Right ventricle myocardium superior (tissue), 1 donor: Measurements from ENCODE around the gene RNASE12. TPM values are rescaled to one million over a fixed set of nuclear protein-coding genes. Genes with fewer than 3 reads are reported as not detected.
"Not testable (repeated sequence)": the region's sequence is repeated elsewhere in the genome, so short reads cannot be mapped to it uniquely, and the experiment has no call there.

Experiments
- ATAC-seq: fragments of 200-7000 bp; cut with Tn5 transposase; one replicate; pipeline ENCODE4 v1.9.1; 2020; ENCODE audit warnings: mild to moderate bottlenecking; ENCODE audit not compliant: poor library complexity
- DNase-seq: peaks from one replicate; pipeline ENCODE4 v3.0.0-alpha.2; 2020
- intact Hi-C: fragments of 100-400 bp; cut with DNase I; formaldehyde crosslinking; loops from one replicate; pipeline ENCODE4 v1.11.2; 2022
- total RNA-seq: library from RNA; stranded (reverse); fragmentation: NEBNext Ultra II Directional; extraction: Animal tissue kit (Norgen Biotek cat#: 25700); gene quantifications from one replicate; pipeline ENCODE4 v1.2.1, GENCODE V29; 2021
- donor health status: DM: no; HTN: yes; CAD: no; lungs with severe emphysema.

RNASE12 gene
- total RNA-seq, 1 donor from 2014 or later = not detected

DNA sequence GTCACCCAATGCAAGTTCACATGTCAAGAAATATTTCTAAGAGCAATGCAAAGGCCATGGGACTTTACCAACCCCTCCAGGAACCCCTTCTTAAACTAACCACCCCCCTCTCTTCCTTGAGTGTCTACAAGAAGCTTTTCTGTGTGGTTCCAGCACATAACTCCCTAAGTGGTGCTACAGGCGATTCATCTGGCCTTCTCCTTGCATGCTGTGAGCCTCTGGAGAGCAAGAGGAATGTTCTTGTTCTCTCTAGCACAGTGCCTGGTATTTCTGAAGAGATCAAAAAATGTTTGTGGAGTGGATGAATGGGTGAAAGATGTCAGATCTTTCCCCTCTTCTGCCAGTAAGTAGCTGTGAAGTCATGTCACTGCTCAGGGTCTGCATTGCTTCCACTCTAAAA lies 5.9 kb upstream of the RNASE12 start:
- ATAC-seq = no peak
- no peak for DNase-seq
- intact Hi-C loops = no loop called here

DNA sequence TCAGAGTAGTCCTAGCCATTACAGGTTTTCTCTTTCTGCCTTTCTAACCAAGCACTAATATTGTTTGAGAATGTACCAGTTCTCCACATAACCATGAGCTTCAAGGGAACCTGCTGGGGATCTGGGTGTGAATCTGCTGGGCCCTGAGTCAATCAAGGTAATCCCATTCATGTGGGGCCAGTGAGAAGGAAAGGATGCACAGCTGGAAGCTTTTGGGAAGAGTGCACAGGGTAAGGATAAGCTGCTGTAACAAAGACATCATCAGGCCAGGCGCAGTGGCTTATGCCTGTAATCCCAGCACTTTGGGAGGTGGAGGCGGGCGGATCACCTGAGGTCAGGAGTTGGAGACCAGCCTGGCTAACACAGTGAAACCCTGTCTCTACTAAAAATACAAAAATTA lies 4.5 kb upstream of the RNASE12 start:
- not testable (repeated sequence) for ATAC-seq

DNA sequence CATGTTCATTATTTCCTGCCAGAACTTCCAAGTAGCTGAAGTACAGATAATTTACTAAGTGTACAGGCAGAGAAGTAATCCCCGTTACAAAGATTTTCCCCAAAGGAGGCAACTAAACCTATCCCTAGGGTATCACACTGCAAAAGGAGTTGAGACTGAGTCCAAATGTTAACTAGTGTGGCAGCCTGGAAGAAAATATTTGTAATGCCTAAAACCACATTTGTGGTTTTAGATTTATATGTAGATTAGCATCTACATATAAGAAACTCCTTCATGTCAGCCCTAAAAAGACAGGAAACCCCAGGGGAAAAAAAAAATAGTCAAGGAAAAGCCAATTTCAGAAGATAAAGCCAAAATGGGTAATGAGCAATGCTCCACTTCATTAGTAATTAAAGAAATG lies 1.4 kb upstream of the RNASE12 start:
- ATAC-seq (no peak), DNase-seq (no peak)
- intact Hi-C loops = no loop called here

More for the DNA sequence above, 4.5 kb upstream of the RNASE12 start:
- DNase-seq, intact Hi-C loops: not testable (repeated sequence)

DNA sequence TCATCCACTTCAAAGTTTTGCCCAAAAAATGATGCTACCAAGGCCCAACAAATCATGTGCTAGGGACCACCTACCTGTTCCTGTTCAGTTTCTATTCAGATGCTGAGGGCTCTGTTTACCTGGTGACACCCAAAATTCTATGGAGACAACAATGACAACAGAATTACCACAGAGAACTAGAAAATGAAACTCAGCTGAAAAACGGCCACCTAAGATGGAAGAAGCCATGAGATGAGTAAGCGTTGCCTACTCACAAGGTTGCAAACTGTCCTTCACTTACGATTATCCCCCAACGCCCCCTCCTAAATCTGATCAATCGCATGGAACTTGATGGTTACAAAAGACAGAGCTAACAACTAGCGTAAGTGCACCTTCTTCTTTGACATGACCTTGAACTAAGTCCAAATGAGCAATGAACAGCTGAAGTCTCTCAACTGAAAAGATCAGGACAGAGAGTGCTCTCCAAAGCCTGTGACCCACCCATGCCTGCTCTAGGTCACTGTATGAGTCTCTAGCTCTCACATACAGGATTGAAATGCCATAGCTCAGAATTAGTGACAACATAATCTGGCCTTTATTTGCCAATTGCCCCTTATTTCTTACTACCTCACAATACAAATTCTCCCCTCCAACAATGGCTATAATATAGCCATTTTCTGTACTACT lies 3.6 kb downstream of the RNASE12 start, which contains the start of gene RNASE11:
Gene RNASE11 (minus strand): TSS at position 513 of the 666 bp plus-strand sequence.
- ATAC-seq (no peak), DNase-seq (no peak)
- intact Hi-C loops = no loop called here

DNA sequence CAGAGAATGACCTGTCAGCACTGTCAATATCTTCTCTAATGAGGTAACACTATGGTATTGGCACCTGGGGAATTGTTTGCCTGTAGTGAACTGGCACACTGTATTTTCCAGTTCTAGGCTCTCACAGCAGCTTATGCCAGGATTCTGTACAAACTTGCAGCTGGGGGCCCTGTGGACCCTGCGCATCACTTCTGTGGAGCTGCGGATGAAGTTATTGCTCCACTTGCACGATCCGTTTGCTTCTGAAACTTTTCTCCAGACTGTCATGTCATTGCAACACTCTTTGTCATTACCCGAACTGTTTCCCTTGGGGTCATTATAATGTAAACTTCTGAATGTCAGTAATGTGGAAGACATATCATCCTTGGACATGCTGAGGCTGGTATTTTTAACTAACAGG lies 7.3 kb downstream of the RNASE12 start:
- DNase-seq = no peak
- no peak for ATAC-seq
- intact Hi-C loops = no loop called here

- intact Hi-C loops = no loop called here
- ATAC-seq = no peak
These were observed 8.0 kb downstream of the RNASE12 start for GRCh38 chr14:20583142-20583541.

DNA sequence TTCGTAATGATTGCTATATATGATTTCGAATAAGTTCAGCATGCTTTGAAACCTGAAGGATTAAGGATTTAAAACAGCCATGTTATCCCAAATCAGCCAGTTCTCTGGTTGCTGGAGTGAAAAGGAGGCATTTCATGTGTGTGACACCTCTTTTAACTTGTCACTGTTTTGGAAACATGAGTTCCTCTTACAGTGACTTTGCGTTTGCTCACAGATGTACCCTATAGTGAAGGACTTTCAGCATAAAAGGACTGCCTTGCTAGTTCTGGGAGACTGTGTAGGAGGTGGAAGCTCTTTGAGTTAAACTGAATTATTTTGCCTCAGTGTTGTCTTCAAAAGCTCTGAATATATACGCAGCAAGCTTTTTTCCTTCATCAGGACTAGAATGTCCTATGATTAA lies 10.9 kb downstream of the RNASE12 start:
- DNase-seq (no peak), ATAC-seq (no peak)
- intact Hi-C loops = no loop called here

More at GRCh38 chr14:20583142-20583541, 8.0 kb downstream of the RNASE12 start:
- DNase-seq = no peak

DNA sequence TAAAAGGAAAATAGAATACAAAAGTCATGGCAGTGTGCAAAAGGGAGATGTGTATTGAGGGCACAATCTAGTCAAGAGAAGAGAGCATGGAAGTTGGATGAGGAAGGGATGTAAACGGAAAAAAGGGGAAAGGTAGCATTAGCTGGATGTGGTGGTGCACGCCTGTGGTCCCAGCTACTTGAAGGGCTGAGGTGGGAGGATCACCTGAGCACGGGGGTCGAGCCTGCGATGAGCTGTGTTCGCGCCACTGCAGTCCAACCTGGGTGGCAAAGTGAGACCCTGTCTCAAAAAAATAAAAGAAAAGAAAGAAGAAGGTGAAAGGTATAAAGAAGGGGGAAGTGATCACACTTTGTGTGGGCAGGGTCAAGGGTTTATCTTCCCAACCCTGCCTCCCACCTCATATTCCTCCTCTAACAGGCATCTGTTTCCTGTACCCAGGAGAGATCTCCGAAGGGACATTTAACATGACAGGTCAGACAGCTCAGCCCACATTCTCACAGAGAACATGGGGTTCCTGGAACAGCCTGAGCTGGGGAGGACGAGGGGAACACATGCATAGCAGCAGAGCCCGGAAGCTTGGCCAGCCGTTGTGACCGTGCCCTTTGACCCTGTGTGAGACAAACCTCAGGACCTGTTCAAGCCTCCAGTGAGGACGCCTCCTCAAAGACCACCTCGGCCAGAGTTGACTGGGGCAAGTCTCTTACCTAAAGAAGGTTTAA lies 12.2 kb downstream of the RNASE12 start:
- no peak for DNase-seq
- ATAC-seq = no peak
- intact Hi-C loops = no loop called here

- DNase-seq = no peak
- ATAC-seq = no peak
- intact Hi-C loops = no loop called here
These were observed 12.9 kb downstream of the RNASE12 start for GRCh38 chr14:20578325-20578724.

DNA sequence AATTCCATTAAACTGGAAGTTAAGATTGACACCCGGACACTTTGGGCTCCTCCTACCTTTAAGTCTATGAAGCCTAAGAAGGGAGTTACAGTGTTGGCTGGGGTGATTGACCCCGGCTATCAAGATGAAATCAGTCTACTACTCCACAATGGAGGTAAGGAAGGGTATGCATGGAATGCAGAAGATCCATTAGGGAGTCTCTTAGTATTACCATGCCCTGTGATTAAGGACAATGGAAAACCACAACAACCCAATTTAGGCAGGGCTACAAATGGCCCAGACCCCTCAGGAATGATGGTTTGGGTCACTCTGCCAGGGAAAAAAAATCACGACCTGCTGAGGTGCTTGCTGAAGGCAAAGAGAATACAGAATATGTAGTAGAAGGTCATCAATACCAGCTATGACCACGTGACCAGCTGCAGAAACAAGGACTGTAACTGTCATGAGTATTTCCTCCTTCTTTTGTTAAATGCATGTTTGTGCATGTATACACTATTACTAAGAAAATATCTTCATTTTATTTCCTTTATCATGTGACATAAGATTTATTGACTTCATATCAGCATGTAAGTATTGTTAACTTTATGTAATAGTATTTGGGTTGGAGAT lies 18.7 kb downstream of the RNASE12 start:
- DNase-seq, intact Hi-C loops, ATAC-seq: not testable (repeated sequence)

GRCh38 chr14:20570720-20571119 lies 20.5 kb downstream of the RNASE12 start:
- ATAC-seq, DNase-seq: not testable (repeated sequence)

GRCh38 chr14:20569865-20570264 lies 21.3 kb downstream of the RNASE12 start:
- DNase-seq, ATAC-seq, intact Hi-C loops: not testable (repeated sequence)

More at GRCh38 chr14:20570720-20571119, 20.5 kb downstream of the RNASE12 start:
- intact Hi-C loops = not testable (repeated sequence)

DNA sequence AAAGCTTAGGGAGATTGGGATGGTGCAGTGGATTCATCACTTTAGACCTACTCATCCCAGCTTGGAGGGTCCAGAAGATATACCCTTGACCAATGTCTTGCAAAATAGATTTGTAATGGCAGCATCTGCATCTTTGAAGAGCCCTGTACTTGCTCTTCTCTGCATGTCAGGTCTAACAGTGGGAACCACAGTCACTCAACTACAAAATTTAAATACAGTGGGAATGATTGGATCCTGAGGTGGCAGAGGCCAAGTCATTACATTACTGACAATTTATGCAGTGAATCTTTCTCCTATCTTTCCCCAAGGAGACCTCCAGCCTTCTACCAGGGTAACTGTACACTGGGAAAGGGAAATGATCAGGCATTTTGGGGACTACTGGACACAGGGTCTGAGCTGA lies 22.1 kb downstream of the RNASE12 start:
- DNase-seq (no peak), ATAC-seq (no peak)
- intact Hi-C loops = no loop called here

GRCh38 chr14:20568393-20568792 lies 22.8 kb downstream of the RNASE12 start:
- no peak for DNase-seq
- intact Hi-C loops = no loop called here
- ATAC-seq = no peak

DNA sequence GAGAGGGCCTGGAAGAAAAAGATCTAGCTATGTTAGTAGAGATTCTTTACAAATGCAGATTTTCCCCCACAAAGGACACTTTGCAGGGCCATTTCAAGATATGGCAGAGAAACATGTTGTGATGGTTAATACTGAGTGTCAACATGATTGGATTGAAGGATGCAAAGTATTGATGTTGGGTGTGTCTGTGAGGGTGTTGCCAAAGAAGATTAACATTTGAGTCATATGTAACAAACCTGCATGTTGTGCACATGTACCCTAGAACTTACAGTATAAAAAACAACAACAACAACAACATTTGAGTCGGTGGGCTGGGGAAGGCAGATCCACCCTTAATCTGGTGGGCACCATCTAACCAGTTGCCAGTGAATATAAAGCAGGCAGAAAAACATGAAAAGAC lies 24.0 kb downstream of the RNASE12 start:
- ATAC-seq, intact Hi-C loops: not testable (repeated sequence)

DNA sequence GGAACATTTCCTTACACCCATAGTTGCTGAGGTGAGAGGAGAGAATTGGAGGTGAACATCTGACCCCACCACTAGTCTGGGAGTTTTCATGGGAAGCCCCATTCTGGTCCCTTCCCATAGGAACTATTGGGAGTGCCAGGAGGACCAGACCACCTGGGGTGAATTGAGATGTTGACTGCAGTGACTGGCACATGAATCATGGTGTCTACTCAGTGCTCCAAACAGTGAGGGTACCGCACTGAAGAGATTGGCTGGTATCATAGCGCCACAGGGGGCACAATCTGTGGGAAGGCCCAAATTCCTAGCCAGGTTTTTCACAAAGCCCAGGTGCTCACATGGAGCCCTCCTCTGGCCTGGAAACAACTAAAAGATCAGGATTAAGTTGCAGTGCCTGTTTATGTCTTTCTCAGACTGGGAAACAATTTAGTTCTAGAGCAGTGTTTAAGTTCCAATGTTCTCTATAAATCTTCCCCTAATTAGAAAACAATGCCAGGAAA lies 26.6 kb downstream of the RNASE12 start:
- DNase-seq (no peak), ATAC-seq (no peak)
- intact Hi-C loops = no loop called here

More for the DNA sequence above, 24.0 kb downstream of the RNASE12 start:
- DNase-seq = not testable (repeated sequence)

- no peak for ATAC-seq
- no peak for DNase-seq
- intact Hi-C loops = no loop called here
These were observed 27.2 kb downstream of the RNASE12 start for GRCh38 chr14:20563971-20564370.

- DNase-seq = no peak
- intact Hi-C loops = no loop called here
- ATAC-seq = no peak
These were observed 30.2 kb downstream of the RNASE12 start, which contains the start of gene RNASE9 for GRCh38 chr14:20560961-20561360. TSS of gene RNASE9 (minus strand) at chr14:20561047.

DNA sequence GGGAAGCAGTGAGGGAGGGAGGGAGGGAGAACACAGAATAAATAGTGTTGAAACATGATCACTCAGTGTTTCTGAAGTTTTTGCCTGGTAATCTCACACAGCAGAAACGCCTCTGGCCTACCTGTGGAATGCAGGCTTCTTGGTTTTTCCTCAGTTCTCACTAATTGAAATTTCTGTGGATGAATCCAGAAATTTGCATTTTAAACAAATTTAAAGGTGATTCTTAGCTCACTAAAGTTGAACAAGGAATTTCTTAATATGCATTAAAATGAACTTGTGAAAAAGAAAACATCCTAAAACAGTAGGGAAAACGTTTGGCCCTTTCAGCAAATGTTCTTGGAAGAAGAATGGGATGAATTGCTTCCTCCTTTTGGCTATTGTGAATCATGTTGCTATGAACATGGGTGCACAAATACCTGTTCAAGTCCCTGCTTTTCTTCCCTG lies 31.7 kb downstream of the RNASE12 start:
- DNase-seq (no peak), ATAC-seq (no peak)
- intact Hi-C loops = no loop called here
